Pons (tissue), 1 donor: Measurements from ENCODE around the gene RPS3A.
"Not testable (repeated sequence)": the region's sequence is repeated elsewhere in the genome, so short reads cannot be mapped to it uniquely, and the experiment has no call there.

Source experiments
- DNase-seq: peaks from one replicate; pipeline ENCODE4 v3.0.0-alpha.2; 2016; ENCODE audit warnings: low spot score

Gene RPS3A

GRCh38 chr4:151117371-151117962, 18.0 kb downstream of the RPS3A start:
- peak; percentile 77 for DNase-seq

GRCh38 chr4:151129796-151130195, 30.4 kb downstream of the RPS3A start:
- DNase-seq: no peak

GRCh38 chr4:151133311-151133710, 33.9 kb downstream of the RPS3A start:
- no peak for DNase-seq

GRCh38 chr4:151136048-151136447, 36.6 kb downstream of the RPS3A start:
- not testable (repeated sequence) for DNase-seq

- no peak for DNase-seq
These were observed 40.4 kb downstream of the RPS3A start for GRCh38 chr4:151139814-151140213.

GRCh38 chr4:151142758-151143157, 43.3 kb downstream of the RPS3A start:
- no peak for DNase-seq

- no peak for DNase-seq
These were observed 43.7 kb downstream of the RPS3A start for GRCh38 chr4:151143162-151143561.

GRCh38 chr4:151143811-151144210, 44.4 kb downstream of the RPS3A start:
- DNase-seq: no peak

GRCh38 chr4:151144329-151145072, 45.1 kb downstream of the RPS3A start:
- DNase-seq: no peak

- no peak for DNase-seq
These were observed 47.6 kb downstream of the RPS3A start for GRCh38 chr4:151147000-151147399.

GRCh38 chr4:151148261-151148660, 48.8 kb downstream of the RPS3A start:
- no peak for DNase-seq

GRCh38 chr4:151150821-151151580, 51.6 kb downstream of the RPS3A start:
- no peak for DNase-seq

GRCh38 chr4:151152028-151152427, 52.6 kb downstream of the RPS3A start:
- no peak for DNase-seq

GRCh38 chr4:151153585-151153984, 54.2 kb downstream of the RPS3A start:
- DNase-seq: no peak
